C4-2B (cell line): Measurements from ENCODE around the gene MSRB3.
"Not testable (repeated sequence)": the region's sequence is repeated elsewhere in the genome, so short reads cannot be mapped to it uniquely, and the experiment has no call there.

Experiments used
- ZFX ChIP-seq: fragments of 450-650 bp; IDR thresholded peaks from 2 replicates; pipeline ENCODE4 v1.6.1; 2017
- TF ChIP-seq, protein P1 (sequence below): fragments of 450-650 bp; conservative IDR thresholded peaks from 2 replicates; pipeline ENCODE4 v1.5.1; 2017; ENCODE audit warnings: mild to moderate bottlenecking

DNA sequence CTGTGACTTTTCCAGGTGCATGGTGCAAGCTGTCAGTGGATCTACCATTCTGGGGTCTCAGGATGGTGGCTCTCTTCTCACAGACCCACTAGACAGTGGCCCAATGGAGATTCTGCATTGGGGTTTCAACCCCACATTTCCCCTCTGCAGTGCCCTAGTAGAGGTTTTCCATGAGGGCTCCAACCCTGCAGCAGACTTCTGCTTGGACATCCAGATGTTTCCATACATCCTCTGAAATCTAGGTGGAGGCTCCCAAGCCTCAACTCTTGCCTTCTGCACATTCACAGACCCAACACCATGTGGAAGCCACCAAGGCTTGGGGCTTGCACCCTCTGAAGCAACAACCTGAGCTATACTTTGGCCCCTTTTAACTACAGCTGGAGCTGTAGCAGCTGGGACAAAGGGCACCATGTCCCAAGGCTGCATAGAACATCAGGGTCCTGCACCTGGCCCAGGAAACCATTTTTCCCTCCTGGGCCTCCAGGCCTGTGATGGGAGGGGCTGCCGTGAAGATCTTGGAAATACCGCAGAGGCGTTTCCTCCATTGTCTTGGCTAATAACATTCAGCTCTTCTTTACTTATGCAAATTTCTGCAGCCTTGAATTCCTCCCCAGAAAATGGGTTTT, 205.5 kb downstream of the MSRB3 start:
- TF ChIP-seq, protein P1, sequence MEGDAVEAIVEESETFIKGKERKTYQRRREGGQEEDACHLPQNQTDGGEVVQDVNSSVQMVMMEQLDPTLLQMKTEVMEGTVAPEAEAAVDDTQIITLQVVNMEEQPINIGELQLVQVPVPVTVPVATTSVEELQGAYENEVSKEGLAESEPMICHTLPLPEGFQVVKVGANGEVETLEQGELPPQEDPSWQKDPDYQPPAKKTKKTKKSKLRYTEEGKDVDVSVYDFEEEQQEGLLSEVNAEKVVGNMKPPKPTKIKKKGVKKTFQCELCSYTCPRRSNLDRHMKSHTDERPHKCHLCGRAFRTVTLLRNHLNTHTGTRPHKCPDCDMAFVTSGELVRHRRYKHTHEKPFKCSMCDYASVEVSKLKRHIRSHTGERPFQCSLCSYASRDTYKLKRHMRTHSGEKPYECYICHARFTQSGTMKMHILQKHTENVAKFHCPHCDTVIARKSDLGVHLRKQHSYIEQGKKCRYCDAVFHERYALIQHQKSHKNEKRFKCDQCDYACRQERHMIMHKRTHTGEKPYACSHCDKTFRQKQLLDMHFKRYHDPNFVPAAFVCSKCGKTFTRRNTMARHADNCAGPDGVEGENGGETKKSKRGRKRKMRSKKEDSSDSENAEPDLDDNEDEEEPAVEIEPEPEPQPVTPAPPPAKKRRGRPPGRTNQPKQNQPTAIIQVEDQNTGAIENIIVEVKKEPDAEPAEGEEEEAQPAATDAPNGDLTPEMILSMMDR, result not testable (repeated sequence)
- TF ChIP-seq ZFX, result not testable (repeated sequence)
